ENCODE measurements around the gene SLC5A9.

Gene SLC5A9

GRCh38 chr1:48214820-48215219 is 7.7 kb upstream of the SLC5A9 start:
- no peak for DNase-seq

DNA sequence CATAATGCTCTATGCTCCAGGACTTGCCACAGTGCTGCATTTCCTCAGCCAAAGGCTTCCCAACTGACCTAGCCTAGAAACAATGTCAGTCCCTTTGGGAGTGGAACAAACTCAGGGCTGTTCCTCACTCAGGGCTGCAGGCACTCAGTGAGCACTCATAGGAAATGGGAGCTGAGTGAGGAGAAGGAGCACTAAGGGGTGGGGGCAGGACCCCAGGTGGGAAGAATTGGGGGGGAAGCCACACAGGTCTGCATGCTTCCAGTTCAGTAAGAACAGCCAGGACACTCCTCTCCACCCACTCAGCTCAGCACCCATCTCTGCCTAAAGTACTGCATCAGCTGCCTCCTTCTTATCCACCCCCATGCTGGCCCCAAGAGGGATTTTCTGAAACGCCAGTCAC is 7.3 kb upstream of the SLC5A9 start:
- no peak for DNase-seq

DNA sequence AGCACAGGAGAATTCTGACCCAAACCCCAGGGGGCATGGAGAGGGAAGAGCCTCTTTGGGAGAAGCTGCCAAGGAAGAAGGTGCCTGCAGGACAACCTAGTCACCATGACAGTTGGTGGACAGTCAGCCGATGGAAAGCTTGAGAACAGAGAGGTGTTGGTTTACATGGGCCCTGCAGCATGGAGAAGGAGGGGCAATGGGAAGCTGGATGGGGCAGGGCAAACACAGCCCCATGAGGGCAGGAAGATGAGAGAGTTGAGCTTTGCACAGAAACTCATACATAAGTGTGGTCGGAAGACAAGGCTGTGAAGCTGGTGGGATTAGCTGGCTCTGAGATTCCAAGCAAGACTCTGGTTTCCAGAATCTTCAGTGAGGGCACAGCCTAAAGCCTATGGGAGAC is 6.6 kb upstream of the SLC5A9 start:
- DNase-seq: no peak

DNA sequence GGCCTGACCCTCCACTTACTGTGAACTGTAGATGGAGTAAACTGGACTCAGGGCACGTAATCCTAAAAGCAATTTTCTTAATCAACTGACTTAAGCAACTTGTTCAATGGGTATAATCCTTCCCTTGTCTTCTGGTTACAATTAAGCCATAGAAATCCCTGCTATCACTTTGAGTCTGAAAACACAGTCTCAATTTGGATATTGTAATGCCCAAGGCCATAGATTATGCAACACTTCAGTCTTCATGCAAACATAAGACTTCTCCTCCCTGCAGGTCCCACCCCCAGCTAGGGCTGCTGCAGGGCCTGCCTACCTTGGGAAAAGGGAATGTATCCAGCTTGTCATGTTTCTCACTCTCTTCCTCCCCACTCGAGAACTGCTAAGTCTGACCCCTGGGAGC is 6.2 kb upstream of the SLC5A9 start:
- DNase-seq: no peak

- DNase-seq: no peak
Measured at GRCh38 chr1:48216941-48217340, 5.6 kb upstream of the SLC5A9 start.

DNA sequence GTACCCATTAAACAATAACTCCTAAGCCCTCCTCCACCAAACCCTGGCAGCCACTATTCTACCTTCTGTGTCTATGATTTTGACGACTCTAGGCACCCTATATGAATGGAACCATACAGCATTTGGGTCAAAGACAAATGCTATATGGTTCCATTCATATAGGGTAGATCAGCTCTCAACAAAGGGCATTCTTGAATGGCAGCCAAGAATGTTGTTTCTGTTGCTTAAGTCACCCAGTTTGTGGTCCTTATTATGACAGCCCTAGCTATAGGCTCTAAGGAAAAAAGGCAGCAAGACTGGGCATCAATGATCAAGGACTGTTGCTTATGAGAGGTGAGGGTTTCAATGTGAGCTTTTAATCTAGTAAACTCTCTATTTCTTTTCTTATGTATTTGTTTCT is 4.7 kb upstream of the SLC5A9 start:
- DNase-seq: no peak

- DNase-seq: no peak
Measured at GRCh38 chr1:48219803-48220202, 2.7 kb upstream of the SLC5A9 start.

DNA sequence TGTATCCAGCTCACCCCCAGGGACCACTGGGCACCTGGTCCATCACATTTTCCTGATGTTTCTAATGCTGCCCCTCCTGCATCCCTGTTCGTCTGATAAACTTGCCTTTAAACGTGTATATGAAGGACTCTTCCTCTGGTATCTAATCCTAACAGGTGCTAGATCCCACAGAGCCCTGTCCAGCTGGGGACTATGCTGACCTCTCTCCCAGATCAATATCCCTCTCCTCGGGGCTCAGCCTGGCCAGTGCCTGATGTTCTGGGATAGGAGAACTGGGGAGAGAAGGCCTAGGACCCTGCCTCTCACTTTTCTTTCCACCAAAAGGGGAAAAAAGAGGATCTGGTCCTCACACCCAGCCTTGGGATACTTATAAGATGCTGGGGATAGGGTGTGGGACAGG is 1.4 kb upstream of the SLC5A9 start:
- no peak for DNase-seq

- DNase-seq: no peak
Measured at GRCh38 chr1:48221657-48222056, 859 bp upstream of the SLC5A9 start.

GRCh38 chr1:48223366-48224240 is 1.1 kb downstream of the SLC5A9 start:
- DNase-seq: no peak

GRCh38 chr1:48224791-48225190 is 2.3 kb downstream of the SLC5A9 start:
- no peak for DNase-seq

- no peak for DNase-seq
Measured at GRCh38 chr1:48225579-48225978, 3.1 kb downstream of the SLC5A9 start.

DNA sequence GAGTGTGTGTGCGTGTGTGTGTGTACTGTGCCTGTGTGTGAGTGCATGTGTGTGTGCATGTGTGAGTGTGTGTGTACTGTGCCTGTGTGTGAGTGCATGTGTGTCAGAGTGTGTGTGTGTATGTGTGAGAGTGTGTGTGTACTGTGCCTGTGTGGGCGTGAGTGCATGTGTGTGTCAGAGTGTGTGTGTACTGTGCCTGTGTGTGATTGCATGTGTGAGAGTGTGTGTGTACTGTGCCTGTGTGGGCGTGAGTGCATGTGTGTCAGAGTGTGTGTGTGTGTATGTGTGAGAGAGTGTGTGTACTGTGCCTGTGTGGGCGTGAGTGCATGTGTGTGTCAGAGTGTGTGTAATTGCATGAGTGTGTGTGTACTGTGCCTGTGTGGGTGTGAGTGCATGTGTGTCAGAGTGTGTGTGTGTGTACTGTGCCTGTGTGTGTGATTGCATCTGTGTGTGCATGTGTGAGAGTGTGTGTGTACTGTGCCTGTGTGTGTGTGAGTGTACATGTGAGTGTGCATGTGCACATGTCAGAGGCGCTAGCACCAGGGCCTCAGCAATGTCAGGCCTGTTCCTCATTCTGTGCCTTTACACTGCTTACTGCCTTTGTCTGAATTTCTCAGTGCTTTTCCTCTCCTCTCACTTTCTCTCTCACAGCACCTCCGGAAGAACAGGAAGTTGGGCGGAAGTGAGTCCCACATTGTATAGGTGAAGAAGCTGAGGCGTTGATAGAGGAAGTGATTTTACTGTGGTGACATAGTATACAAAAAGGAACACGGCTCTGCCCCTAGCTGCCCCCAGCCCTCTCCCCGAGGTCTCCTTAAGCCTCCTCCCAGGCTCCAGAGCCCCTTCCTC is 4.9 kb downstream of the SLC5A9 start:
- DNase-seq: no peak

GRCh38 chr1:48228156-48228555 is 5.6 kb downstream of the SLC5A9 start:
- DNase-seq: no peak

GRCh38 chr1:48229317-48229716 is 6.8 kb downstream of the SLC5A9 start:
- no peak for DNase-seq

- DNase-seq: no peak
Measured at GRCh38 chr1:48230236-48230635, 7.7 kb downstream of the SLC5A9 start.

DNA sequence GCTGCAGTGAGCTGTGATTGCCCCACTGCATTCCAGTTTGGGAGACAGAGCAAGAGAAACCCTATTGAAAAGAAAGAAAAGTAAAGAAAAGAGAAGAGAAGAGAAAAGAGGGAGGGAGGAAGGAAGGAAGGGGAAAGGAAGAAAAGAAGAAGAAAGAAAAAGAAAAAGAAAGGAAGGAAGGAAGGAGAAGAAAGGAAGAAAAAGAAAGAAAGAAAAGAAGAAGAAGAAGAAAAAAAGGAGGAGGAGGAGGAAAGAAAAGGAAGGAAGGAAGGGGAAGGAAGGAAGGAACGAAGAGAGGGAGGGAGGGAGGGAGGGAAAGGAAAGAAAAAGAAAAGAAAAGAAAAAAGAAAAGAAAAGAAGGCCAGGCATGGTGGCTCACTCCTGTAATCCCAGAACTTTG is 10.2 kb downstream of the SLC5A9 start:
- no peak for DNase-seq

GRCh38 chr1:48233666-48234485 is 11.4 kb downstream of the SLC5A9 start:
- no peak for DNase-seq

GRCh38 chr1:48235652-48236051 is 13.1 kb downstream of the SLC5A9 start:
- DNase-seq: no peak

- no peak for DNase-seq
Measured at GRCh38 chr1:48236716-48237470, 14.4 kb downstream of the SLC5A9 start.

- no peak for DNase-seq
Measured at GRCh38 chr1:48242141-48242736, 19.7 kb downstream of the SLC5A9 start.

- no peak for DNase-seq
Measured at GRCh38 chr1:48245106-48245505, 22.6 kb downstream of the SLC5A9 start.
